HepG2 (cell line): ENCODE measurements around the gene GORASP2.

Source experiments
- CTCF ChIP-seq: sonication (generic); formaldehyde crosslinking; IDR thresholded peaks from 2 replicates; pipeline ENCODE4 v1.5.0; 2020; ENCODE audit warnings: mild to moderate bottlenecking, missing genetic modification reagents, moderate library complexity
- FOXJ3 ChIP-seq: sonication (generic); formaldehyde crosslinking; IDR thresholded peaks from 2 replicates; pipeline ENCODE4 v1.4.0; 2020; ENCODE audit warnings: missing genetic modification reagents, mild to moderate bottlenecking, borderline replicate concordance
- MLXIP ChIP-seq: sonication (generic); formaldehyde crosslinking; IDR thresholded peaks from 2 replicates; pipeline ENCODE4 v1.9.0; 2021; ENCODE audit warnings: missing genetic modification reagents, borderline replicate concordance
- MTA3 ChIP-seq: sonication (generic); formaldehyde crosslinking; IDR thresholded peaks from 2 replicates; pipeline ENCODE4 v1.4.0; 2020; ENCODE audit warnings: missing genetic modification reagents
- POLR2A ChIP-seq, 2 experiments: IDR thresholded peaks; 2 replicates each; pipeline ENCODE4 v1.6.1; 2011; ENCODE audit warnings: low read depth in 2 of 2, low read length in 2 of 2, mild to moderate bottlenecking in 1 of 2, moderate library complexity in 1 of 2; ENCODE audit not compliant: insufficient read depth in 1 of 2
- POLR2AphosphoS5 ChIP-seq: IDR thresholded peaks from 2 replicates; pipeline ENCODE4 v1.6.1; 2012; ENCODE audit warnings: low read depth, low read length
- TAF1 ChIP-seq: sonication (generic); formaldehyde crosslinking; IDR thresholded peaks from 2 replicates; pipeline ENCODE4 v1.4.0; 2020; ENCODE audit warnings: missing genetic modification reagents
- TARDBP ChIP-seq: sonication (generic); formaldehyde crosslinking; IDR thresholded peaks from 2 replicates; pipeline ENCODE4 v1.8.0; 2022; ENCODE audit warnings: mild to moderate bottlenecking, missing genetic modification reagents
- TBL1XR1 ChIP-seq: fragments of 150-350 bp; IDR thresholded peaks from 2 replicates; pipeline ENCODE4 v1.6.1; 2014; ENCODE audit warnings: borderline replicate concordance, low read length; ENCODE audit not compliant: partially characterized antibody
- TCF12 ChIP-seq, 2 experiments: fragments of 450-650 bp in 1 of 2; sonication (generic) in 1 of 2; formaldehyde crosslinking in 1 of 2; IDR thresholded peaks; 2 replicates each; pipeline versions ENCODE4 v1.6.1 to v1.8.0; 2017 to 2022; ENCODE audit warnings: antibody characterized with exemption in 1 of 2, mild to moderate bottlenecking in 1 of 2, missing genetic modification reagents in 1 of 2, moderate library complexity in 1 of 2
- ZNF382 ChIP-seq: sonication (generic); formaldehyde crosslinking; IDR thresholded peaks from 2 replicates; pipeline ENCODE4 v1.5.0; 2020; ENCODE audit warnings: missing genetic modification reagents, mild to moderate bottlenecking, borderline replicate concordance
- TF ChIP-seq, protein P1 (sequence below): IDR thresholded peaks from 2 replicates; pipeline ENCODE4 v1.4.0; 2020; ENCODE audit warnings: mild to moderate bottlenecking, missing genetic modification reagents
- TF ChIP-seq, protein P2 (sequence below): sonication (generic); formaldehyde crosslinking; IDR thresholded peaks from 2 replicates; pipeline ENCODE4 v1.9.0; 2021; ENCODE audit warnings: mild to moderate bottlenecking, missing genetic modification reagents
- TF ChIP-seq, protein P3 (sequence below): IDR thresholded peaks from 2 replicates; pipeline ENCODE4 v1.6.1; 2016

DNA sequence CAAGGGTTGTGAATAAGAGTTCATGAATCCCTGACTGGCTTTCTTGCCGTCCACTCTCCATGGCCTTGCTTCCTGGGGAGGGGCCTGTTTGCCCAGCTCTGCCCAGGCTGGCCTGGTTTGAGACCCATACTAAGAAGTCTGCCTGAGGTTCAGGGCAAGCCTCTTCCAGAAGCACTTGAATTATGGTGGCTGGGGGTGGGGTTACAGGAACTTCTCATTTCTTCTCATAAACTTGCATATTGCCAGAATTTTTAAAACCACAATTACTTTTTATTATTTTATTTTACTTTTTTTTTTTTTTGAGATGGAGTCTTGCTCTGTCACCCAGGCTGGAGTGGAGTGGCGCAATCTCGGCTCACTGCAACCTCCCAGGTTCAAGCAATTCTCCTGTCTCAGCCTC is 42.0 kb downstream of the GORASP2 start:
- TF ChIP-seq CTCF (CRISPR knock-in tag) = no peak
- TF ChIP-seq TAF1 = no peak
- TF ChIP-seq FOXJ3 (CRISPR knock-in tag) = no peak
- TF ChIP-seq TCF12 (IDR thresholded peaks at IDR 0.05) = no peak
- TF ChIP-seq TCF12 (CRISPR knock-in tag; IDR thresholded peaks at IDR 0.05) = no peak
- TF ChIP-seq, protein P1, sequence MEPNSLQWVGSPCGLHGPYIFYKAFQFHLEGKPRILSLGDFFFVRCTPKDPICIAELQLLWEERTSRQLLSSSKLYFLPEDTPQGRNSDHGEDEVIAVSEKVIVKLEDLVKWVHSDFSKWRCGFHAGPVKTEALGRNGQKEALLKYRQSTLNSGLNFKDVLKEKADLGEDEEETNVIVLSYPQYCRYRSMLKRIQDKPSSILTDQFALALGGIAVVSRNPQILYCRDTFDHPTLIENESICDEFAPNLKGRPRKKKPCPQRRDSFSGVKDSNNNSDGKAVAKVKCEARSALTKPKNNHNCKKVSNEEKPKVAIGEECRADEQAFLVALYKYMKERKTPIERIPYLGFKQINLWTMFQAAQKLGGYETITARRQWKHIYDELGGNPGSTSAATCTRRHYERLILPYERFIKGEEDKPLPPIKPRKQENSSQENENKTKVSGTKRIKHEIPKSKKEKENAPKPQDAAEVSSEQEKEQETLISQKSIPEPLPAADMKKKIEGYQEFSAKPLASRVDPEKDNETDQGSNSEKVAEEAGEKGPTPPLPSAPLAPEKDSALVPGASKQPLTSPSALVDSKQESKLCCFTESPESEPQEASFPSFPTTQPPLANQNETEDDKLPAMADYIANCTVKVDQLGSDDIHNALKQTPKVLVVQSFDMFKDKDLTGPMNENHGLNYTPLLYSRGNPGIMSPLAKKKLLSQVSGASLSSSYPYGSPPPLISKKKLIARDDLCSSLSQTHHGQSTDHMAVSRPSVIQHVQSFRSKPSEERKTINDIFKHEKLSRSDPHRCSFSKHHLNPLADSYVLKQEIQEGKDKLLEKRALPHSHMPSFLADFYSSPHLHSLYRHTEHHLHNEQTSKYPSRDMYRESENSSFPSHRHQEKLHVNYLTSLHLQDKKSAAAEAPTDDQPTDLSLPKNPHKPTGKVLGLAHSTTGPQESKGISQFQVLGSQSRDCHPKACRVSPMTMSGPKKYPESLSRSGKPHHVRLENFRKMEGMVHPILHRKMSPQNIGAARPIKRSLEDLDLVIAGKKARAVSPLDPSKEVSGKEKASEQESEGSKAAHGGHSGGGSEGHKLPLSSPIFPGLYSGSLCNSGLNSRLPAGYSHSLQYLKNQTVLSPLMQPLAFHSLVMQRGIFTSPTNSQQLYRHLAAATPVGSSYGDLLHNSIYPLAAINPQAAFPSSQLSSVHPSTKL (CRISPR knock-in tag) = no peak
- TF ChIP-seq MLXIP (CRISPR knock-in tag) = no peak
- no peak for TF ChIP-seq POLR2AphosphoS5
- TF ChIP-seq, protein P2, sequence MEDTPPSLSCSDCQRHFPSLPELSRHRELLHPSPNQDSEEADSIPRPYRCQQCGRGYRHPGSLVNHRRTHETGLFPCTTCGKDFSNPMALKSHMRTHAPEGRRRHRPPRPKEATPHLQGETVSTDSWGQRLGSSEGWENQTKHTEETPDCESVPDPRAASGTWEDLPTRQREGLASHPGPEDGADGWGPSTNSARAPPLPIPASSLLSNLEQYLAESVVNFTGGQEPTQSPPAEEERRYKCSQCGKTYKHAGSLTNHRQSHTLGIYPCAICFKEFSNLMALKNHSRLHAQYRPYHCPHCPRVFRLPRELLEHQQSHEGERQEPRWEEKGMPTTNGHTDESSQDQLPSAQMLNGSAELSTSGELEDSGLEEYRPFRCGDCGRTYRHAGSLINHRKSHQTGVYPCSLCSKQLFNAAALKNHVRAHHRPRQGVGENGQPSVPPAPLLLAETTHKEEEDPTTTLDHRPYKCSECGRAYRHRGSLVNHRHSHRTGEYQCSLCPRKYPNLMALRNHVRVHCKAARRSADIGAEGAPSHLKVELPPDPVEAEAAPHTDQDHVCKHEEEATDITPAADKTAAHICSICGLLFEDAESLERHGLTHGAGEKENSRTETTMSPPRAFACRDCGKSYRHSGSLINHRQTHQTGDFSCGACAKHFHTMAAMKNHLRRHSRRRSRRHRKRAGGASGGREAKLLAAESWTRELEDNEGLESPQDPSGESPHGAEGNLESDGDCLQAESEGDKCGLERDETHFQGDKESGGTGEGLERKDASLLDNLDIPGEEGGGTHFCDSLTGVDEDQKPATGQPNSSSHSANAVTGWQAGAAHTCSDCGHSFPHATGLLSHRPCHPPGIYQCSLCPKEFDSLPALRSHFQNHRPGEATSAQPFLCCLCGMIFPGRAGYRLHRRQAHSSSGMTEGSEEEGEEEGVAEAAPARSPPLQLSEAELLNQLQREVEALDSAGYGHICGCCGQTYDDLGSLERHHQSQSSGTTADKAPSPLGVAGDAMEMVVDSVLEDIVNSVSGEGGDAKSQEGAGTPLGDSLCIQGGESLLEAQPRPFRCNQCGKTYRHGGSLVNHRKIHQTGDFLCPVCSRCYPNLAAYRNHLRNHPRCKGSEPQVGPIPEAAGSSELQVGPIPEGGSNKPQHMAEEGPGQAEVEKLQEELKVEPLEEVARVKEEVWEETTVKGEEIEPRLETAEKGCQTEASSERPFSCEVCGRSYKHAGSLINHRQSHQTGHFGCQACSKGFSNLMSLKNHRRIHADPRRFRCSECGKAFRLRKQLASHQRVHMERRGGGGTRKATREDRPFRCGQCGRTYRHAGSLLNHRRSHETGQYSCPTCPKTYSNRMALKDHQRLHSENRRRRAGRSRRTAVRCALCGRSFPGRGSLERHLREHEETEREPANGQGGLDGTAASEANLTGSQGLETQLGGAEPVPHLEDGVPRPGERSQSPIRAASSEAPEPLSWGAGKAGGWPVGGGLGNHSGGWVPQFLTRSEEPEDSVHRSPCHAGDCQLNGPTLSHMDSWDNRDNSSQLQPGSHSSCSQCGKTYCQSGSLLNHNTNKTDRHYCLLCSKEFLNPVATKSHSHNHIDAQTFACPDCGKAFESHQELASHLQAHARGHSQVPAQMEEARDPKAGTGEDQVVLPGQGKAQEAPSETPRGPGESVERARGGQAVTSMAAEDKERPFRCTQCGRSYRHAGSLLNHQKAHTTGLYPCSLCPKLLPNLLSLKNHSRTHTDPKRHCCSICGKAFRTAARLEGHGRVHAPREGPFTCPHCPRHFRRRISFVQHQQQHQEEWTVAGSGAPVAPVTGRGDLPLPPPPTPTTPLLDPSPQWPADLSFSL (CRISPR knock-in tag) = no peak
- no peak for TF ChIP-seq MTA3 (CRISPR knock-in tag)
- TF ChIP-seq, protein P3, sequence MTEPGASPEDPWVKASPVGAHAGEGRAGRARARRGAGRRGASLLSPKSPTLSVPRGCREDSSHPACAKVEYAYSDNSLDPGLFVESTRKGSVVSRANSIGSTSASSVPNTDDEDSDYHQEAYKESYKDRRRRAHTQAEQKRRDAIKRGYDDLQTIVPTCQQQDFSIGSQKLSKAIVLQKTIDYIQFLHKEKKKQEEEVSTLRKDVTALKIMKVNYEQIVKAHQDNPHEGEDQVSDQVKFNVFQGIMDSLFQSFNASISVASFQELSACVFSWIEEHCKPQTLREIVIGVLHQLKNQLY = no peak
- no peak for TF ChIP-seq TBL1XR1
- no peak for TF ChIP-seq POLR2A (IDR thresholded peaks at IDR 0.05; ENCODE audit: insufficient read depth in 1 of 2, low read depth in 2 of 2, low read length in 2 of 2)
- no peak for TF ChIP-seq ZNF382 (CRISPR knock-in tag)
- TF ChIP-seq TARDBP (CRISPR knock-in tag) = no peak
